Renal cortical epithelial cell (primary cell): ENCODE measurements around the gene PDE4B. TPM values are rescaled to one million over a fixed set of nuclear protein-coding genes. Genes with fewer than 3 reads are reported as not detected.
"Not testable (repeated sequence)": the region's sequence is repeated elsewhere in the genome, so short reads cannot be mapped to it uniquely, and the experiment has no call there.

Experiments
- DNase-seq: peaks from one replicate; pipeline ENCODE4 v3.0.0-alpha.2; 2011; ENCODE audit warnings: low read depth
- total RNA-seq: library from RNA; depleted of rRNA; stranded (reverse); fragments of >200 nt; gene quantifications from 2 replicates; pipeline ENCODE4 v1.2.3, GENCODE V29; 2014

The PDE4B gene
- total RNA-seq, 1 donor from 2014 or later: 0.70 TPM

DNA sequence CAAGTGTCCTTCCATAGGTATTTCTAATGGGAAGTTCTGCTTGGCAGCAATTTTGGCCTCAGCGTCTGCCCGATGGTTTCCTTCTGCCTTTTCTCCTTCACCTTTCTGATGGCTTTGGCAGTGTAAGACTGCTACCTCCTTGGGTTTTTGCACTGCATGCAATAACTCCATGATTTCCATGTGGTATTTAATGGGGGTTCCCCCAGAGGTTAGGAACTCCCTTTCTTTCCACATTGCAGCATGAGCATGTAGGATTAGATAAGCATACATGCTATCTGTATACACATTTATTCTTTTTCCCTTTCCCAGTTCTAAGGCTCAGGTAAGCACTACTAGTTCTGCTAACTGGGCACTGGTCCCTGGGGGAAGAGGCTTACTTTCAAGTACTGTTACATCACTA lies 628.2 kb downstream of the PDE4B start:
- DNase-seq: not testable (repeated sequence)

DNA sequence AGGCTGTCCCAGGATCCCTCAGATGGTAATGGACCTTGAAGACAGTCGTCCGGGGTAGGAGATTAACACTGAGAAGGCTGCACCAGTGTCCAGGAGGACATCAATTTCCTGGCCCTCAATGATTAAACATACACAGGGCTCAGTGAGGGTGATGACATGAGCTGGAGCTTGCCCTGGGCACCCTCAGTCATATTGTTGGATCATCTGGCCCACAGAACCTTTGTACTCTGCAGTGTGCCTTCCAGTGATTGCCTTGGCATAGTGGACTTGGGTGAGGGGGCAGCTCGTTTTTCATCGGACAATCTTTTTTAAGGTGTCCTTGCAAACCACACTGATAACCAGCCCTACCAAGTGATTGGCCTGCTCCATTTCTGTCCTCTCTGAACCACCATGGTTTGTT lies 630.1 kb downstream of the PDE4B start:
- DNase-seq: no peak
